GM12878 (cell line): ENCODE data around the gene TTC33. TPM values are rescaled to one million over a fixed set of nuclear protein-coding genes. Genes with fewer than 3 reads are reported as not detected.

Source experiments
- CBFB ChIP-seq: IDR thresholded peaks from 2 replicates; pipeline ENCODE4 v1.6.1; 2016; ENCODE audit warnings: antibody characterized with exemption, low read depth
- CBX5 ChIP-seq: sonication (generic); IDR thresholded peaks from 2 replicates; pipeline ENCODE4 v1.6.1; 2016; ENCODE audit warnings: low read depth, moderate library complexity, mild to moderate bottlenecking, inconsistent platforms
- DPF2 ChIP-seq: fragments of 450-650 bp; IDR thresholded peaks from 2 replicates; pipeline ENCODE4 v1.6.1; 2017; ENCODE audit warnings: mild to moderate bottlenecking
- EED ChIP-seq: sonication (generic); IDR thresholded peaks from 2 replicates; pipeline ENCODE4 v1.6.1; 2016; ENCODE audit warnings: antibody characterized with exemption, low read depth
- IKZF1 ChIP-seq: fragments of 450-650 bp; conservative IDR thresholded peaks from 2 replicates; pipeline ENCODE4 v1.6.1; 2017; ENCODE audit warnings: antibody characterized with exemption, mild to moderate bottlenecking
- JUNB ChIP-seq: IDR thresholded peaks from 2 replicates; pipeline ENCODE4 v1.6.1; 2016; ENCODE audit warnings: antibody characterized with exemption, mild to moderate bottlenecking
- MEF2B ChIP-seq: fragments of 450-650 bp; IDR thresholded peaks from 2 replicates; pipeline ENCODE4 v1.6.1; 2018; ENCODE audit warnings: mild to moderate bottlenecking, moderate library complexity; ENCODE audit not compliant: partially characterized antibody, poor library complexity, severe bottlenecking
- NFIC ChIP-seq: IDR thresholded peaks from 2 replicates; pipeline ENCODE4 v1.6.1; 2012; ENCODE audit warnings: low read depth, mild to moderate bottlenecking, inconsistent platforms, low read length, moderate library complexity
- PAX5 ChIP-seq: IDR thresholded peaks from 2 replicates; pipeline ENCODE4 v1.6.1; 2011; ENCODE audit warnings: low read depth, low read length, borderline replicate concordance
- SMARCA5 ChIP-seq: fragments of 450-650 bp; IDR thresholded peaks from 2 replicates; pipeline ENCODE4 v1.6.1; 2017; ENCODE audit warnings: mild to moderate bottlenecking
- SMC3 ChIP-seq: IDR thresholded peaks from 2 replicates; pipeline ENCODE4 v1.6.1; 2011; ENCODE audit warnings: low read length, improper control_type of control experiment, borderline replicate concordance
- polyA plus RNA-seq, 11 experiments: library from polyadenylated mRNA; depleted of rRNA in 4 of 11; unstranded in 6 of 11; stranded (reverse) in 5 of 11; fragments of >200 nt; fragmentation: Nextera tagmentation in 4 of 11; fragmentation: Illumina TruSeq in 1 of 11; extraction: Ambion mirVana in 4 of 11; extraction: Trizol in 1 of 11; gene quantifications; 1 replicate in 1 of 11; 2 replicates in 10 of 11; pipeline versions ENCODE4 v1.2.1 to v1.2.3, GENCODE V29; 2011 to 2016; ENCODE audit warnings: inconsistent platforms in 2 of 11, missing spikeins in 2 of 11, low read depth in 1 of 11
- total RNA-seq, 4 experiments: library from RNA; depleted of rRNA in 3 of 4; stranded (reverse); fragments of >200 nt in 3 of 4; fragmentation: Illumina TruSeq in 1 of 4; extraction: Trizol in 1 of 4; gene quantifications; 2 replicates each; pipeline versions ENCODE4 v1.2.1 to v1.2.3, GENCODE V29; 2013 to 2021
- TF ChIP-seq, protein P1 (sequence below): fragments of 450-650 bp; formaldehyde crosslinking; IDR thresholded peaks from 2 replicates; pipeline ENCODE4 v1.5.0; 2022; ENCODE audit warnings: mild to moderate bottlenecking, missing genetic modification characterization
- TF ChIP-seq, protein P2 (sequence below): IDR thresholded peaks from 2 replicates; pipeline ENCODE4 v1.6.1; 2012; ENCODE audit warnings: mild to moderate bottlenecking, low read depth, low read length

Gene TTC33
- total and polyA plus RNA-seq, 10 of the 15 experiments (the other 5 are each of a cell fraction or from before 2014, with no cell fraction given), result 7.9 to 22.3 (median 14.6) TPM

DNA sequence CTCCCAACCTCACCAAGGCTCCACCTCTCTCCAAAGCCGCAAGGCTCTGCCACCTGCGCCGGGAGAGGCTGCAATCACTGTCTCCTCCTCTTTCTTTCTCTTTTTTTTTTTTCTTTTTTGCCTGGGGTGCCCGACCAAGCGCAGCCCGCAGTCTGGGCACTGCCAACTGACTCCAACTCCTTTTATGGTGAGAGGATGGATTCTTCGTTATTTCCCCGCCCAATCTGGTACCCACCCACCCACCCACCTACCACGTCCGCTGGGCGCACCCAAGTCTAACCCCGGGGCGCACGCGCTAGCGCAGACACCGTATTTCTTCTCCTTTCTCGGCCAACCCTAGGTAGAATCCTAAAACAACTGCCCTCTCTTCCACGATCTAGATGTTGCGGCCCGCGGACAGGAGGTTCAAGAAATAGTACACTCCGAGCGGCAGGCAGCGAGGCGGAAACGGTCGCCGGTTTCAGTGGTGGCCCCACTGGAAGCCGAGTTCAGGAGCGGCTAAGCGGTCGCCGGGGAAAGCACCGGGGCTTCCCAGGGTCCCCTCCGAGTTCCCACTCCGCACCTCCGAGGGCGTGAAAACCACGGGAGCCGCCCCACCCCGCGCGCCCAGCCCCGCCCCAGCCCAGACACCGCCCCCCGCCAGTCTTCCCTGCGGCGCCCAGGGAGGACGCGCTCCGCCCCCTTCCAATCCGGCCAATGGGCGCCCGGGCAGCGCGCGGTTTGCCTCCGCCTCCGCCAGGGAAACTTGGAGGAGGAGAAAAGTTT lies 76.4 kb downstream of the TTC33 start (continued):
- TF ChIP-seq, protein P1, sequence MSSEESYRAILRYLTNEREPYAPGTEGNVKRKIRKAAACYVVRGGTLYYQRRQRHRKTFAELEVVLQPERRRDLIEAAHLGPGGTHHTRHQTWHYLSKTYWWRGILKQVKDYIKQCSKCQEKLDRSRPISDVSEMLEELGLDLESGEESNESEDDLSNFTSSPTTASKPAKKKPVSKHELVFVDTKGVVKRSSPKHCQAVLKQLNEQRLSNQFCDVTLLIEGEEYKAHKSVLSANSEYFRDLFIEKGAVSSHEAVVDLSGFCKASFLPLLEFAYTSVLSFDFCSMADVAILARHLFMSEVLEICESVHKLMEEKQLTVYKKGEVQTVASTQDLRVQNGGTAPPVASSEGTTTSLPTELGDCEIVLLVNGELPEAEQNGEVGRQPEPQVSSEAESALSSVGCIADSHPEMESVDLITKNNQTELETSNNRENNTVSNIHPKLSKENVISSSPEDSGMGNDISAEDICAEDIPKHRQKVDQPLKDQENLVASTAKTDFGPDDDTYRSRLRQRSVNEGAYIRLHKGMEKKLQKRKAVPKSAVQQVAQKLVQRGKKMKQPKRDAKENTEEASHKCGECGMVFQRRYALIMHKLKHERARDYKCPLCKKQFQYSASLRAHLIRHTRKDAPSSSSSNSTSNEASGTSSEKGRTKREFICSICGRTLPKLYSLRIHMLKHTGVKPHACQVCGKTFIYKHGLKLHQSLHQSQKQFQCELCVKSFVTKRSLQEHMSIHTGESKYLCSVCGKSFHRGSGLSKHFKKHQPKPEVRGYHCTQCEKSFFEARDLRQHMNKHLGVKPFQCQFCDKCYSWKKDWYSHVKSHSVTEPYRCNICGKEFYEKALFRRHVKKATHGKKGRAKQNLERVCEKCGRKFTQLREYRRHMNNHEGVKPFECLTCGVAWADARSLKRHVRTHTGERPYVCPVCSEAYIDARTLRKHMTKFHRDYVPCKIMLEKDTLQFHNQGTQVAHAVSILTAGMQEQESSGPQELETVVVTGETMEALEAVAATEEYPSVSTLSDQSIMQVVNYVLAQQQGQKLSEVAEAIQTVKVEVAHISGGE (CRISPR knock-in tag), result no peak
- TF ChIP-seq PAX5 (0 out of 2 replicates have a peak, but pooled peaks have one; percentile 19), DPF2 (no peak), NFIC (no peak), SMC3 (no peak), SMARCA5 (peak; percentile 53; the same call in 1 of the 2 replicates), JUNB (no peak), CBX5 (no peak), MEF2B (no peak), IKZF1 (peak; percentile 89), CBFB (no peak), EED (no peak)
- TF ChIP-seq, protein P2, sequence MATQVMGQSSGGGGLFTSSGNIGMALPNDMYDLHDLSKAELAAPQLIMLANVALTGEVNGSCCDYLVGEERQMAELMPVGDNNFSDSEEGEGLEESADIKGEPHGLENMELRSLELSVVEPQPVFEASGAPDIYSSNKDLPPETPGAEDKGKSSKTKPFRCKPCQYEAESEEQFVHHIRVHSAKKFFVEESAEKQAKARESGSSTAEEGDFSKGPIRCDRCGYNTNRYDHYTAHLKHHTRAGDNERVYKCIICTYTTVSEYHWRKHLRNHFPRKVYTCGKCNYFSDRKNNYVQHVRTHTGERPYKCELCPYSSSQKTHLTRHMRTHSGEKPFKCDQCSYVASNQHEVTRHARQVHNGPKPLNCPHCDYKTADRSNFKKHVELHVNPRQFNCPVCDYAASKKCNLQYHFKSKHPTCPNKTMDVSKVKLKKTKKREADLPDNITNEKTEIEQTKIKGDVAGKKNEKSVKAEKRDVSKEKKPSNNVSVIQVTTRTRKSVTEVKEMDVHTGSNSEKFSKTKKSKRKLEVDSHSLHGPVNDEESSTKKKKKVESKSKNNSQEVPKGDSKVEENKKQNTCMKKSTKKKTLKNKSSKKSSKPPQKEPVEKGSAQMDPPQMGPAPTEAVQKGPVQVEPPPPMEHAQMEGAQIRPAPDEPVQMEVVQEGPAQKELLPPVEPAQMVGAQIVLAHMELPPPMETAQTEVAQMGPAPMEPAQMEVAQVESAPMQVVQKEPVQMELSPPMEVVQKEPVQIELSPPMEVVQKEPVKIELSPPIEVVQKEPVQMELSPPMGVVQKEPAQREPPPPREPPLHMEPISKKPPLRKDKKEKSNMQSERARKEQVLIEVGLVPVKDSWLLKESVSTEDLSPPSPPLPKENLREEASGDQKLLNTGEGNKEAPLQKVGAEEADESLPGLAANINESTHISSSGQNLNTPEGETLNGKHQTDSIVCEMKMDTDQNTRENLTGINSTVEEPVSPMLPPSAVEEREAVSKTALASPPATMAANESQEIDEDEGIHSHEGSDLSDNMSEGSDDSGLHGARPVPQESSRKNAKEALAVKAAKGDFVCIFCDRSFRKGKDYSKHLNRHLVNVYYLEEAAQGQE, result no peak
